Stimulated activated CD8-positive, alpha-beta memory T cell treated with anti-CD3 and anti-CD28 coated beads, Interleukin-2, amount 100 ng/mL, for 48 hours (primary cell): ENCODE data around the gene CASD1.

Experiments
- DNase-seq, 2 donors: peaks; one replicate each; pipeline ENCODE4 v3.0.0-alpha.2; 2020; ENCODE audit warnings: low read depth in 2 of 2

The CASD1 gene

DNA sequence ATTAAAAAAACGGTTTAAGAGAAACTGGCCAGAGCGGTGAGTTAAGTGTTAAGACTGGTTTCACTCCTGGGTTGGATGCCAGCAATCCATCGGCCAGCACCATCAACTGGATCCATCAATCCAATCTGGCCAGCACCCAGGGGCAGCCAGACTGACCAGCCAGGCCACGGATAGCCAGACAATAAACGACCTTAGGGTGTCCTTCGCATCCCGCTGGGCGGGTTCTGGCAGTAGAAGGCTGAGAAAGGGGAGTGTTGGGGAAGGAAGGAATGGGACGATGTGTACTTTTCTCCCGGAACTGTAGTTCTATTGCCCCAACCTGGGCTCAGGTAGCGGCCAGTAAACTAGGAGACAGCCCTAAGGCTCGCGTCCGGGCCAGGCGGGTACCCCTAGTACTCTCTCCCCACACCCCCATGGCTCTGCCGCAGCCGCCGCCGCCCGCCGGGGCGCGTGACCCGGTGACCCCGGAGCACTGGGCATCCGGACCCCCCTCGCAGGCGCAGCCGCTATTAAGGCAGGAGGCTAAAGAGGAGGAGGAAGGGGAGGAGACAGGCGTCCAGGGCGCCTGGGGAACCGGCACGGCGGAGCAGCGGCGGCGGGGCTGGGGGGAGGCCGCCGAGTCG is at the start of gene CASD1:
Gene CASD1 (plus strand): TSS at position 546 of the 623 bp plus-strand sequence. CDS start 276 bp downstream, outside the sequence.
- peak; percentile 33 to 43 for DNase-seq

DNA sequence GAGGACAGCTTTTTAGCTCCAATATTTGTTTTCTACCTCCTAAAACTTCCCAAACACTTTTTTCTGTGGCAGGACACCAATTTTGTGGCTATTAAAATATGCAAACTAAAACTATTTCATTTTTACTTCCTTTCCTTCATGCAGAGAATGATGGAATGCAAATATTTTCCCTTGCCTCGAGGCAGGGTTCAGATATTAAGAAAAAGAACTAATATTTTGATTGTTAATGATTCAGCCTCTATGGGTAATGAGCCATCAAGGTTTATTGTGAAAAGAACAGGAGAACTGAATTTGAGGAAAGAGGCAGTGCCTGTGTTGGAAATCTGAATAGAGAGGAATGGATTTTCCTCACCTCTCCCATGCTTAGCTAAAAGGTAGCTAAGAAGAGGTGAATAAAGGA is 43.1 kb upstream of the CASD1 start:
- DNase-seq = no peak

DNA sequence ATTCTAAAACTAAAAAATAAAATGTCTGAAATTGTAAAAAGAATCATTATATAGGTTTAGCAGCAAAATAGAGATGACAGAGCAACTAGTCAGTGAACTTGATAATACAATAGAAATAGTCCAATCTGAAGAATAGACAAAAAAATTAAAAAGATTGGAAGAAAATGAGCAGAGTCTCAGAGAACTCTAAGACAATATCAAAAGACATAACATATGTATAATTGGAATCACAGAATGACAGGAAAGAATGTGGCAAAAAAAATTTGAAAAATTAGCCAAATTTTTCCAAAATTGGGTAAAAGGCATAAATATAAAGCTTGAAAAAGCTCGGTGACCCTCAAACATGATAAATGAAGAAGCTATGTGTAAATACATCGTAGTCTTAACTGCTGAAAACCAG is 38.0 kb upstream of the CASD1 start:
- DNase-seq = no peak

- no peak for DNase-seq
Measured at GRCh38 chr7:94472608-94473007, 37.0 kb upstream of the CASD1 start.

GRCh38 chr7:94476251-94476840 is 33.3 kb upstream of the CASD1 start:
- DNase-seq = no peak

GRCh38 chr7:94477878-94478277 is 31.7 kb upstream of the CASD1 start:
- DNase-seq = no peak

DNA sequence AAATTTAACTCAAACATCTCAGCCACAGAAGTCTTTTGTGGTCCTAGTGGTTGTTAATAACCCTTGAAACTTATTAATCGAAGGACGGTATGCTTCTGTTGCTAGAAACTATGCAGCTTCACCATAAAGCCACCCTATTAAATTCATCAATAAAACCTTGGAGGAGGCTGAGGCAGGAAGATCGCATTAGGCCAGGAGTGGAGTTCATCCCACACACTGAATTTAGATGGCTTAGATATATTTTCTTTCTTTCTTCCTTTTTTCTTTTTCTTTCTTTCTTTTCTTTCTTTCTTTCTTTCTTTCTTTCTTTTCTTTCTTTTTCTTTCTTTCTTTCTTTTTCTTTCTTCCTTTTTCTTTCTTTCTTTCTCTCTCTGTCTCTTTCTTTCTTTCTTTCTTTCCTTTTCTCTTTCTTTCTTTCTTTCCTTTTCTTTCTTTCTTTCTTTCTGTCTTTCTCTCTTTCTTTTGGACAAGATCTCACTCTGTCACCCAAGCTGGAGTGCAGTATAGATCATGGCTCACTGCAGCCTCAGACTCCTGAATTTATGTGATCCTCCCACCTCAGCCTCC is 30.9 kb upstream of the CASD1 start:
- no peak for DNase-seq

GRCh38 chr7:94481279-94481678 is 28.3 kb upstream of the CASD1 start:
- DNase-seq = no peak

- DNase-seq = no peak
Measured at GRCh38 chr7:94482796-94483195, 26.8 kb upstream of the CASD1 start.

- no peak for DNase-seq
Measured at GRCh38 chr7:94483843-94484242, 25.8 kb upstream of the CASD1 start.

GRCh38 chr7:94486216-94486615 is 23.4 kb upstream of the CASD1 start:
- no peak for DNase-seq

DNA sequence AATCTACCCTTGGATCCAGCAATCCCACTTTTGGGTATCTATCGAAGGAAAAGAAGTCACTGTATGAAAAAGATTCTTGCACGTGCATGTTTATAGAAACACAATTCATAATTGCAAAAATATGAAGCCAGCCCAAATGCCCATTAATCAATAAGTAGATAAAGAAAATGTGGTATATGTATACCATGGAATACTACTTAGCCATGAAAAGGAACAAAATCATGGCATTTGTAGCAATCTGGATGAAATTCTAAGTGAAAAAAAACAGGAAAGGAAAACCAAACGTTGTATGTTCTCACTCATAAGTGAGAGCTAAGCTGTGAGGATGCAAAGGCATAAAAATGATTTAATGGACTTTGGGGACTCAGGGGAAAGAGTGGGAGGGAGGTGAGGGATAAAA is 18.2 kb upstream of the CASD1 start:
- no peak for DNase-seq

- DNase-seq = no peak
Measured at GRCh38 chr7:94492601-94493000, 17.0 kb upstream of the CASD1 start.

DNA sequence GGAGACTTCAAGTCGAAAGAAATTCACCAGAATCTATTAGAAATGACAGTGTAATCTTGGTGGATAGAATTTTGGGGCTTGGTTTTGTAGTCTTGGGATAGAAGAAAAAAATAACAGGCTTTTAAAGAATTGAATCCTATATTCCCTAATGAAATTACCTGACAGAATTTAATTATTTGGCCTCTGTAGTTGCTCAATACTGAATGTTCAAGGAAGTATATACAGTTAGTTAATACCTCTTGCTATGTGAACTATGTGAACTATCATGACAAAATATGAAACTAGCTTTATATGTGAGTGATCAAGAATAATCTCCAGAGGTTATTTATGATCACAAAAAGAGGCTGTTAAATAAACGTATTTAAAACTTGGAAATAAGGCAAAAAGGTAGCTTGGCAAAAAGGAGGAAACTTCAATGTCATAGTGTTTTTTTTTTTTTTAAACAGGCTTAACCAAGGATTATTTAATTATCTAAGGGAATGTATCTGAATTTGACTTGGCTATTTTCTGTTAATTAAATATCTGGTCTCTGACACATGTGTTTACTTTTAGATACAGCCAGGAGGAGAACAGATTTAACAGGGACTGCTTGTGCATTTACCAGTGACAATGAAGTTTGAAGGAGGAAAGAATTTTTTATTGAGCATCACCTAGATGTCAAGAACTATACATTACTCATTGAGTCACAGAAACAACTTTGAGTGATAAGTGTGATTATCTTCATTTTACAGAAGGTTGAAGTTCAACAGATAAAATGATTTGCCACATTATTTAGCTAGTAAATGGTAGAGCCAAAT is 11.5 kb upstream of the CASD1 start:
- no peak for DNase-seq

DNA sequence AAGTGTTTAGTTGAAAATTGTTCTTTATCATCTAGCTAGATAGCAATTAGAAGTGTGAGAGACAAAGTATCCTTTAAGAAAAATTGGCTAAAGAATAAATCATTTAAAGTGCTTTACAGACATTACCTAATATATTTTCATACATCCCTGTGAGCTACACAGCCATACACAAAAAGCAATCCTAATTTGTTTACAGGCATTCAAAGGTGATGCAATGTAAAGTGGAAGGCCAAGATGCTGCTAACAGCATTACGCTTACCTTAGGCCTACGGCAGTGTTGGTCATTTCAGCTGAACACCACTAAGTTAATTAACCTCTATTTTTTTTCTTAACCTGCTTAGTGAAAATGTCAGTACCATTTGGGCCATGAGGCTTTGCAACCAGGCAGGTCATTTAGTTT is 10.7 kb upstream of the CASD1 start:
- DNase-seq = no peak

- no peak for DNase-seq
Measured at GRCh38 chr7:94507462-94507861, 2.1 kb upstream of the CASD1 start.

GRCh38 chr7:94507962-94508361 is 1.6 kb upstream of the CASD1 start:
- DNase-seq = no peak

DNA sequence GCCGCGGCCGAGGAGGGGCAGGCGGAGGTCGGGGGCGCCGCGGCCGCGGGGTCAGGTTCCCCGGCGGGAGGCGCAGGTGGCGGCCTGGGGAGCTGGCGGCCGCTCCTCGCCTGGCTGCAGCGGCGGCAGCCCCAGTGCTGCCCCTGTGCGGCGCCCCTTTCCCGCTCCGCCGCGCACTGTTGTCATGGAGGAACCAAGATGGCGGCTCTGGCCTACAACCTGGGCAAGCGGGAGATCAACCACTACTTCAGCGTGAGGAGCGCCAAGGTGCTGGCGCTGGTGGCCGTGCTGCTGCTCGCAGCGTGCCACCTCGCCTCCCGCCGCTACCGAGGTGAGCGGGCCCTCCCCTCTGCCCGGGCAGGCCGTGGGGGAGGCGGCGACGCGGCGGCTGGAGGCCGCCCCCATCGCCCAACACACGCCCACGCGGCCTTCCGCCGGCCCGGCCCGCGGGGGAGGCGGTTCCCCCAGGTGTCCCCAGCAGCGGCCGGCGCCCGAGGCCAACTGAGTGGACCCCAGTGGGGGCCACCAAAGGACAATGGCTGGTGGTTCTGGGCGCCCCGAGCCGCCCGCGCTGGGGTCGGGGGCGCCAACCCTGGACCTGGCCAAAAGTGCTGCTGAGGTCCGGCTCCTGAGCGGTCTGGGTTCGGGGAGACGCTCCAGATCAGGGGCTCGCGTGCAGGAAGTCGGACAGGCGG is 425 bp downstream of the CASD1 start:
- peak; percentile 41 to 44 for DNase-seq

GRCh38 chr7:94510582-94511496 is 1.2 kb downstream of the CASD1 start:
- peak; percentile 4 to 12 for DNase-seq

- no peak for DNase-seq
Measured at GRCh38 chr7:94511718-94512117, 2.1 kb downstream of the CASD1 start.
